Adrenal gland (tissue), 12 donors: Measurements from ENCODE around the gene ZNF292. TPM values are rescaled to one million over a fixed set of nuclear protein-coding genes. Genes with fewer than 3 reads are reported as not detected.
"Not testable (repeated sequence)": the region's sequence is repeated elsewhere in the genome, so short reads cannot be mapped to it uniquely, and the experiment has no call there.

Experiments used
- DNase-seq, 7 donors: peaks; one replicate each; pipeline ENCODE4 v3.0.0-alpha.2; 2019 to 2020
- H3K27ac ChIP-seq, 5 donors: fragments of 200-600 bp; sonication (generic) in 4 of 5; 1 replicate in 3 of 5; 2 replicates in 2 of 5; pipeline versions ENCODE4 v1.5.1 to v1.8.0; 2016 to 2020; ENCODE audit warnings: mild to moderate bottlenecking in 1 of 5
- H3K27me3 ChIP-seq: fragments of 200-600 bp; 2 replicates; pipeline ENCODE4 v1.8.0; 2021
- H3K36me3 ChIP-seq, 2 donors: fragments of 200-600 bp; replicated peaks in 1 of 2; 1 replicate in 1 of 2; 2 replicates in 1 of 2; pipeline versions ENCODE4 v1.5.1 to v1.8.0; 2018 to 2022
- H3K4me1 ChIP-seq, 2 donors: fragments of 200-600 bp; replicated peaks in 1 of 2; 1 replicate in 1 of 2; 2 replicates in 1 of 2; pipeline versions ENCODE4 v1.5.1 to v1.8.0; 2018 to 2021
- H3K4me3 ChIP-seq, 4 donors: fragments of 200-600 bp; sonication (generic) in 3 of 4; one replicate each; pipeline ENCODE4 v1.5.1; 2016 to 2018
- H3K9me3 ChIP-seq, 3 donors: fragments of 200-600 bp; sonication (generic) in 1 of 3; replicated peaks in 1 of 3; 1 replicate in 2 of 3; 2 replicates in 1 of 3; pipeline versions ENCODE4 v1.5.1 to v1.8.0; 2016 to 2021
- POLR2A ChIP-seq, 2 donors: fragments of 450-650 bp; IDR thresholded peaks; one replicate each; pipeline ENCODE4 v1.6.1; 2017; ENCODE audit warnings: antibody characterized with exemption in 2 of 2, mild to moderate bottlenecking in 2 of 2, moderate library complexity in 1 of 2
- WGBS, 4 donors: extraction: QIAGEN DNeasy Blood & Tissue Kit in 2 of 4; methylation state at CpG; one replicate each; pipeline versions ENCODE4 v1.1.5 to v1.1.7; 2013 to 2017; 5-methylcytosine and 5-hydroxymethylcytosine counted together
- intact Hi-C, 2 donors: fragments of 100-400 bp; cut with DNase I; formaldehyde crosslinking; loops; one replicate each; pipeline versions ENCODE4 v1.14.1 to v1.15.0; 2022 to 2023
- polyA plus RNA-seq, 3 donors: library from polyadenylated mRNA; stranded (reverse); fragments of 200-250 nt in 2 of 3; fragments of 350-450 nt in 1 of 3; fragmentation: Illumina TruSeq in 1 of 3; extraction: RNeasy Lipid Tissue Mini Kit (QIAGEN cat#74804) in 1 of 3; gene quantifications; one replicate each; pipeline ENCODE4 v1.2.3, GENCODE V29; 2013 to 2014
- total RNA-seq, 9 donors: library from RNA; depleted of rRNA in 4 of 9; stranded (reverse); fragments of >200 nt in 4 of 9; fragments of 120-200 nt in 1 of 9; fragmentation: NEBNext Ultra II Directional in 1 of 9; extraction: Animal tissue kit (Norgen Biotek cat#: 25700) in 1 of 9; gene quantifications; one replicate each; pipeline versions ENCODE4 v1.1.0 to v1.2.4, GENCODE V29; 2013 to 2023
- TF ChIP-seq, protein P1 (sequence below), 6 experiments: fragments of 450-650 bp in 4 of 6; fragments of 200-600 bp in 2 of 6; sonication (generic) in 1 of 6; IDR thresholded peaks; 1 replicate in 5 of 6; 2 replicates in 1 of 6; pipeline versions ENCODE4 v1.5.1 to v1.8.0; 2016 to 2021; ENCODE audit warnings: antibody characterized with exemption in 6 of 6, mild to moderate bottlenecking in 2 of 6, moderate library complexity in 1 of 6
- donor health status: healthy with polysubstance abuse.
- donor health status: Bipolar disorder and iron deficiency.
- donor health status: DM: yes; HTN: yes; CAD: no.
- donor health status: DM: no; HTN: no; CAD: no.
- donor health status: DM: no; HTN: no; CAD: no.
- donor health status: DM: yes; HTN: yes; CAD: no.

Gene ZNF292
- total and polyA plus RNA-seq, 12 donors: 4.8 to 57.2 (median 27.5) TPM

DNA sequence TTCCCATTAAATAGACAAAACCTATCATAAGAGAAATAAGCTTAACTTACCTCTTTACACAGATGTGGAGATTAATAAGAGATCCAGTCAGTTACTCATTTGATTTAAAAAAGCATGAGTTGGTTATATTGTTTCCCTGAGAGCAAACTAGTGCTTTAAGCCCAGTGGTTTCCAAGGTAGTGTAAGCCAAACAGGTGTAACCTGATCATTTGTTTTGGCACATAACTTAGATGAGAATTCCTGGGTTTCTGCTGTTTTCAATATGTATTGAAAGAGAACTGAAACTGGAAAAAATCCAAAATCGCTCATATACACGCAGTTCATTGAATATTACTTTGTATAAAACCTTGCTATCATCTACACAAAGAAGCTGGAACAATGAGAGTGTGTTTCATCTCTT lies 136.5 kb downstream of the ZNF292 start:
- intact Hi-C loops: no loop called here

DNA sequence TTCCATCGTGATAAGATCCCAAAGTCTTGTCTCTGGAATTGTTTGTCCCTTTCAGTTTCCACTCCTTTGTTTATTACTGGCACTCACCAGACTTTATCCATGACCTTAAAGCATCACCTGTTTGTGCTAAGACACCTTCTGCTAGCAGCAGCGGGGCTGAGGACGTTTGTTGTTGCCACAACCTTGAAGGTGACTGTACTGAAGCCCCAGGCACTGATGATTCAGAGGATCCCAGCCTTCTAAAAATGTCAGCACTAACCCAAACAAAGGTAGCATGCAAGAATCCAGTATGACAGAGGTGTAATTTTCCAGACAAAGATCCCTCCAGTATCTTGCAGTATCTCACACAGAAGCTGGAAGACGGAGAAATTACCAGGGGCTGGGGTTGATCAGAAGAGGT lies 138.2 kb downstream of the ZNF292 start:
- Histone ChIP-seq H3K9me3 (no peaks in the 10 kb centered on the region), H3K27me3 (peaks cover 2% of the 10 kb centered on the region), H3K4me1 (no peaks in the 10 kb centered on the region), H3K36me3 (no peaks in the 10 kb centered on the region), H3K27ac (no peak overlapping the region), H3K4me3 (no peak overlapping the region)
- no peak for TF ChIP-seq POLR2A (IDR thresholded peaks at IDR 0.05)
- TF ChIP-seq, protein P1, sequence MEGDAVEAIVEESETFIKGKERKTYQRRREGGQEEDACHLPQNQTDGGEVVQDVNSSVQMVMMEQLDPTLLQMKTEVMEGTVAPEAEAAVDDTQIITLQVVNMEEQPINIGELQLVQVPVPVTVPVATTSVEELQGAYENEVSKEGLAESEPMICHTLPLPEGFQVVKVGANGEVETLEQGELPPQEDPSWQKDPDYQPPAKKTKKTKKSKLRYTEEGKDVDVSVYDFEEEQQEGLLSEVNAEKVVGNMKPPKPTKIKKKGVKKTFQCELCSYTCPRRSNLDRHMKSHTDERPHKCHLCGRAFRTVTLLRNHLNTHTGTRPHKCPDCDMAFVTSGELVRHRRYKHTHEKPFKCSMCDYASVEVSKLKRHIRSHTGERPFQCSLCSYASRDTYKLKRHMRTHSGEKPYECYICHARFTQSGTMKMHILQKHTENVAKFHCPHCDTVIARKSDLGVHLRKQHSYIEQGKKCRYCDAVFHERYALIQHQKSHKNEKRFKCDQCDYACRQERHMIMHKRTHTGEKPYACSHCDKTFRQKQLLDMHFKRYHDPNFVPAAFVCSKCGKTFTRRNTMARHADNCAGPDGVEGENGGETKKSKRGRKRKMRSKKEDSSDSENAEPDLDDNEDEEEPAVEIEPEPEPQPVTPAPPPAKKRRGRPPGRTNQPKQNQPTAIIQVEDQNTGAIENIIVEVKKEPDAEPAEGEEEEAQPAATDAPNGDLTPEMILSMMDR (IDR thresholded peaks at IDR 0.05): no peak
- intact Hi-C loops: no loop called here
- no peak for DNase-seq
- 50 to 64% (median 63%) methylated on average over 4 of the region's 4 CpGs for WGBS, 4 donors

More for the DNA sequence above, 136.5 kb downstream of the ZNF292 start:
- Histone ChIP-seq H3K9me3 (no peaks in the 10 kb centered on the region), H3K27ac (no peak overlapping the region), H3K4me3 (no peak overlapping the region), H3K36me3 (no peaks in the 10 kb centered on the region), H3K4me1 (no peaks in the 10 kb centered on the region), H3K27me3 (no peaks in the 10 kb centered on the region)
- 77 to 92% (median 82%) methylated on average over 2 of the region's 2 CpGs for WGBS, 4 donors
- no peak for DNase-seq
- no peak for TF ChIP-seq POLR2A (IDR thresholded peaks at IDR 0.05)
- TF ChIP-seq, protein P1 (IDR thresholded peaks at IDR 0.05): no peak

DNA sequence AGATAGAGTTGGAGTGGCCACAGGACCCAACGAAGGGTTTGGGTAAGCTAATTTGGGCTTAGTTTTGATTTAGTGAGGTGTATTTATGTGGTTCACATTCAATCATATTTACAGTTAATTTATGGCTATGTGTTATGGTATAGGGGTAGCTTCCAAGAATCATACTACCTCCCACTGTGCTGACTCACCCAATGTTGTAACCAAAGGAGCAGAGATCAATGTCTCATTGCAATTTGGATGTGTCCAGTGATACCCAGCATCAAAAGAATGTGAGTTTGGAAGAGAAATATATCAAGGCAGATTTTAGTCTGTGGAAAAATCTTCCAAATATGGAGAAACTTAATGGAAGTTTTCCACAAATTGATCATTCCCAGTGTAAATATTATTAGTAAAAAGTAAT lies 141.8 kb downstream of the ZNF292 start:
- DNase-seq: no peak
- H3K27me3 ChIP-seq: peaks cover 4% of the 10 kb centered on the region
- H3K27ac ChIP-seq: no peak overlapping the region
- H3K9me3 ChIP-seq: no peaks in the 10 kb centered on the region
- no peaks in the 10 kb centered on the region for H3K4me1 ChIP-seq
- intact Hi-C loops: no loop called here
- no peaks in the 10 kb centered on the region for H3K36me3 ChIP-seq
- H3K4me3 ChIP-seq: no peak overlapping the region
- TF ChIP-seq POLR2A (IDR thresholded peaks at IDR 0.05): no peak
- TF ChIP-seq, protein P1 (IDR thresholded peaks at IDR 0.05): no peak
- 53 to 60% (median 58%) methylated on average over 1 of the region's 1 CpG for WGBS, 4 donors

- 81 to 86% (median 84%) methylated on average over 3 to 9 of the region's 9 CpGs for WGBS, 4 donors
- H3K36me3 ChIP-seq, DNase-seq, H3K4me1 ChIP-seq, H3K27me3 ChIP-seq, intact Hi-C loops, H3K4me3 ChIP-seq, H3K9me3 ChIP-seq, H3K27ac ChIP-seq: not testable (repeated sequence)
Measured at GRCh38 chr6:87301277-87301676, 145.9 kb downstream of the ZNF292 start.

GRCh38 chr6:87308970-87309369 lies 153.6 kb downstream of the ZNF292 start:
- no peaks in the 10 kb centered on the region for H3K27me3 ChIP-seq
- no peaks in the 10 kb centered on the region for H3K36me3 ChIP-seq
- H3K4me1 ChIP-seq: no peaks in the 10 kb centered on the region
- no peak for DNase-seq
- H3K27ac ChIP-seq: no peak overlapping the region
- intact Hi-C loops: no loop called here
- TF ChIP-seq, protein P1 (IDR thresholded peaks at IDR 0.05): no peak
- H3K4me3 ChIP-seq: no peak overlapping the region
- 45 to 58% (median 51%) methylated on average over 4 of the region's 4 CpGs for WGBS, 4 donors
- H3K9me3 ChIP-seq: no peaks in the 10 kb centered on the region
